GM19372 (cell line): ENCODE measurements around the gene ARL14EPL.
A peak's percentile ranks its signal among the peaks of the same experiment; 100 is the strongest.
"Not testable (repeated sequence)": the region's sequence is repeated elsewhere in the genome, so short reads cannot be mapped to it uniquely, and the experiment has no call there.

Source experiments
- ATAC-seq: cut with Tn5 transposase; IDR thresholded peaks from one replicate; pipeline ENCODE4 v1.9.1; 2021; ENCODE audit warnings: mild to moderate bottlenecking, low read depth, moderate library complexity; ENCODE audit not compliant: unreplicated experiment

The ARL14EPL gene

GRCh38 chr5:116045821-116046220, 13.5 kb downstream of the ARL14EPL start:
- no peak for ATAC-seq

GRCh38 chr5:116046261-116046660, 14.0 kb downstream of the ARL14EPL start:
- no peak for ATAC-seq

- ATAC-seq: no peak
Measured at GRCh38 chr5:116046823-116047222, 14.6 kb downstream of the ARL14EPL start.

- ATAC-seq: no peak
Measured at GRCh38 chr5:116058346-116058936, 26.2 kb downstream of the ARL14EPL start.

DNA sequence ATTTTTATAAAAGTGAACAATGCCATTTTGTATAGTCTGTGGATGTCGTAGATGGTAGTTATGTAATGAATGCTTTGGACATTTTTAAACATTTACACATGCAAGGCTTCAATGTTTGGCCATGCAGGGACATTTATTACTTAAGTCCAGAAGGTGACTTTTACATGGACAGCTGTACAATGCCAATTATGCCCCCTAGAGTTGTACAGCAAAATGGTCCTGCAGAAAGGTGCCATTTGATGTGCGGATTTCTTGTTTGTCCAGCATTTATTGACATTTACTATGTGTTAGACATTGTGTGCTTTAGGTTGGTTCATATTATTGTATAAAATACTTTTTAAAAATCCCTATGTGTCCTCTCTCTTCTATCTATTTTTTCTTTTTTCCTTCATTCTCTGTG, 30.1 kb downstream of the ARL14EPL start:
- ATAC-seq: no peak

GRCh38 chr5:116063950-116064349, 31.7 kb downstream of the ARL14EPL start:
- no peak for ATAC-seq

- no peak for ATAC-seq
Measured at GRCh38 chr5:116068028-116068632, 35.9 kb downstream of the ARL14EPL start.

DNA sequence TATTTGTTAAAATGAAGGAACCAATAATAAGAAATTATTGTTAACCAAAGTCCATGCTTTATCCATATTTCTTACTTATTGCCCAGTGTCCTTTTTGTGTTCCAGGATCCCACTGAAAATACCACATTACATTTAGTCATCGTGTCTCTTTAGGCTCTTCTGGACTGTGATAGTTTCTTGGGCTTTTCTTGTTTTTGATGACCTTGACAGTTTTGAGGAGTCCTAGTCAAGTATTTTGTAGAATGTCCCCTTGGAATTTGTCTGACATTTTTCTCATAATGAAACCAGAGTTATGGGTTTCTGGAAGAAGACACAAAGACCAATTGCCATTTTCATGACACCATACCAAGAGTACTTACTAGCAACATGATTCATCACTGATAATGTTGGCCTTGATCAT, 38.9 kb downstream of the ARL14EPL start:
- no peak for ATAC-seq

- ATAC-seq: no peak
Measured at GRCh38 chr5:116075191-116075831, 43.0 kb downstream of the ARL14EPL start.

DNA sequence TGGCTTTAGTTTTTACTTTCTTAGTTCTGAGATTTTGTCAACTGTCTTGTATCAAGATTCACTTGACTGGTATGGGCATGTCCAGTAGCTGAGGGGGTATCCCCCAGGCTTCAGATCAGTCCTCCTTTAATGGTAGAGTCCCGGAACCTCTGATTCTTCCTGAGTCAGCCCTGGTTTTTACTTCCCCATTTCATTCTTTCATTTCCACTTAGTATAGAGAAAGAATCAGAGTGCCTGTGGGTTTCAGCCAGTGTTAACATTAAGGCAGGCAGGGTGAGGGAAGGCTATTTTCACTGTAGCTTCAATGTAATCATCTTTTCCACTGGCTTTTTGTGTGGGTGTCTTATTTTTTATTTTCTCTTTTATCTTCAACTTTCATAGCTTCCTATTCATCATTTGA, 44.2 kb downstream of the ARL14EPL start:
- peak; percentile 100 for ATAC-seq

- no peak for ATAC-seq
Measured at GRCh38 chr5:116078199-116078598, 45.9 kb downstream of the ARL14EPL start.

DNA sequence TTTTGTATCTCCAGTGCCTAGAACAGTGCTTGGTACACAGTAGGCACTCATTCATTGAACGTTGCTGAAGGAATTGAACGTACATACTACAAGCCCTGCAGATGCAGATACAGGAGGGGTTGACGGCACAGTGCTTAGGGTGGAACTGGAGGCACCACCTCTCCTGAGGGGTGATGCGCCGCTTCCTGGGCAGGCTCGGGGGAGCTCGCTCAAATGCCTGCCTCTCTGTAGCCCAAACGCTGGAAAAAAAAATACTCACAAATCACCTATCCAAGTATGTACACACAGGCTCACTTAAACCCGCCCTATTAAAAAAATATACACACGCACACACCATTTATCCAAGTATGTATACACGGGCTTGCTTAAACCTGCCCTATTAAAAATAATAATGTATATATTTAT, 52.0 kb downstream of the ARL14EPL start:
- ATAC-seq: peak; percentile 43

DNA sequence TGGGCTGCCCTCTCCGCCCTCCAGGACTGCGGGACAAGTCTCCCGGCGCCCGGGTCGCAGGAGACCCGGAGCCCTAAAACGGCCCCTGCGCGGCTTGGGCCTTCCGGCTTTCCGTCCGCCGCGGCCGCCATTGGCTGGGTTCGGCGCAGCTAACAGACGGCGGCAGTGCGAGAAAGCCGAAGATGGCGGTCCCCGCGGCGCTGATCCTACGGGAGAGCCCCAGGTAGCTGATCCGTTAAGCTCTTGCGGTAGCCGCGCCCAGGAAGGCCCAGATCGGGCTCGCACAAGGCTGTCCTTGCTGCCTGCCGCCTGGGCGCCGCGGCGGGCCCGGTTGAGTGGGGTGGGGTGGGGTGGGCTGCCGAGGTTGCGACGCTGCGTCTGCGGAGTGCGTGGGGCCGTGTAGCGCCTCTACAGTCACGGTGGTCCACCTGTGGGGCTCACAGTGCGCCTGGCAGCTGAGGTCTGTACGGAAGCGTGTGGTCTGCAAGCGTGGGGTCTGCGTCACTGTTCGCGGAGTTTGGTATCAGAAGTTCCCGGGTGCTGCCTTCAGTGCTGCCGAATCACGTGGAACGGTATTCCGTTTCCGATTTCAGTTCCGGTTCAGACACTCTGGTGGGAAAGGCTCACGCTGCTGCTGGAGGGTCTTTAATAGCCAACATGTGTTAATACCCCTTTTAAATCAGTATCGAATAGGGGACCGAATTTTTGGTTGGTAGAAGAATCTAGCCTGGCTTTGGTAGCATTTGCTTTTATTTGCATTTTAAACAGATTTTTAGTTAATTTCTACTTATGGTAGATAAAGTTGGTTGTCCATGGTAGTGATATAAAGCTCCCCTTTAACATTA, 52.8 kb downstream of the ARL14EPL start, which contains the start of gene COMMD10:
TSS of gene COMMD10 (plus strand) at position 155 of the 845 bp plus-strand sequence.
- ATAC-seq: peak; percentile 76

GRCh38 chr5:116086309-116086708, 54.0 kb downstream of the ARL14EPL start:
- not testable (repeated sequence) for ATAC-seq

- ATAC-seq: no peak
Measured at GRCh38 chr5:116088062-116088461, 55.8 kb downstream of the ARL14EPL start.

- ATAC-seq: no peak
Measured at GRCh38 chr5:116090302-116090701, 58.0 kb downstream of the ARL14EPL start.

DNA sequence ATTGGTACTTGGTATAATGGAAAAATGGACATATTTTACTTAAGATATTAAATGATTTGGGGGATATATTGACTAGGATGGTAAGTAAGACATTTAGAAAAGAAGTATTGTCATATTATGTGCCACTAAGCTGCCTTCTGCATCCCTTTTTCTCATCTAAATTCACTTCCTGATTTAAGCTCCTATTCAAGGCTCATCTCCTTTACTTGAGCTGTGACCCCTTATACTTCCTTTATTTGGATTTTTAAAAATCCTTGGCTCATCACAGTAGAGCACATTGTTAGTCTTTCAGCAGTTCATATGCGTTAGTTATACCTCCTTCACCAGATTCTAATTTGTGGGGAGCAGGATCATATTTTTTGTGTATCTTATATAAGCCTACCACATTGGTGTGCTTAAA, 59.1 kb downstream of the ARL14EPL start:
- no peak for ATAC-seq

GRCh38 chr5:116097301-116097700, 65.0 kb downstream of the ARL14EPL start:
- no peak for ATAC-seq

DNA sequence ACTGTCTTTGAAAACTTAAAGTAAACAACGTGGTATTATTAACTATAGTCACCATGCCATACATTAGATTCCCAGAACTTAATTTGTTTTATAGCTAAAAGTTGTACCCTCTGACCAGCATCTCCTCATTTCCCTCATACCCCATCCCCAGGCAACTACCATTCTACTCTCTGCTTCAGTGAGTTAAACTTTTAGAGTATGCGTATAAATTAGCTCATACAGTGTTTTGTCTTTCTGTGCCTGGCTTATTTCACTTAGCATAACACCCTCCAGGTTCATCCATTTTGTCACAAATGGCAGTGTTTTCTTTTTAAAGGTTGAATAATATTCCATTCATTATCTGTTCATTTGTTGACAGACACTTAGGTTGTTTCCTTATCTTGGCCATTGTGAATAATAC, 66.7 kb downstream of the ARL14EPL start:
- ATAC-seq: no peak

DNA sequence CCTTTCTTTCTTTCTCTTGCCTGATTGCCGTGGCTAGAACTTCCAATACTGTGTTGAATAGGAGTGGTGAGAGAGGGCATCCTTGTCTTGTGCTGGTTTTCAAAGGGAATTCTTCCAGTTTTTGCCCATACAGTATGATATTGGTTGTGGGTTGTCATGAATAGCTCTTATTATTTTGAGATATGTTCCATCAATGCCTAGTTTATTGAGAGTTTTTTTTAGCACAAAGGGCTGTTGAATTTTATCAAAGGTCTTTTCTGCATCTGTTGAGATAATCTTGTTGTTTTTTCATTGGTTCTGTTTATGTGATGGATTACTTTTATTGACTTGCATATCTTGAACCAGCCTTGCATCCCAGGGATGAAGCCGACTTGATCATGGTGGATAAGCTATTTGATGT, 72.7 kb downstream of the ARL14EPL start:
- ATAC-seq: not testable (repeated sequence)
